Stimulated activated CD4-positive, alpha-beta T cell treated with anti-CD3 and anti-CD28 coated beads, TNF-alpha, amount 100 ng/mL, for 1 hour (primary cell): ENCODE measurements around the gene ACP6.

Source experiments
- DNase-seq, 3 donors: peaks; one replicate each; pipeline ENCODE4 v3.0.0-alpha.2; 2020; ENCODE audit warnings: low read depth in 3 of 3, low spot score in 1 of 3

The ACP6 gene

DNA sequence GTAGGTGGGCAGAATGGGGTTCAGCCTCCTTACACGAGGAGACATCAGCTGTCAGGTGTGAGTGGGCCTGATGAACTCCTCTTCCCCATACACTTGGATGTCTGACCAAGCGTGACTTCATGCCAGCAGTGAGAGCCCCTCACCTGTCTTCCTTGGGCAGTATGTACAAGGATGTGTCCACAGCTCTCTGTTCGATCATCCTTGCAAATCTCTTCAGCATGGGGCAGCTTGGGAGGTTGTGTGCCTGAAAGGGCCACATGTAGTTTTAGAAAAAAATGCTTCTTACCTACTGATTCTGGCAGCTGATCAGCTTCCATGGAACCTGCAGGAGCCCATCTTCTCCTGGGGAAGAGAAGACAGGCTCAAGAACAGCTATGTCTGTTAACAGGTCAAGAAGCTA is 18.0 kb downstream of the ACP6 start:
- DNase-seq, result no peak

GRCh38 chr1:147651466-147651865 is 18.9 kb downstream of the ACP6 start:
- DNase-seq, result no peak

- no peak for DNase-seq
Measured at GRCh38 chr1:147648933-147649332, 21.4 kb downstream of the ACP6 start.

DNA sequence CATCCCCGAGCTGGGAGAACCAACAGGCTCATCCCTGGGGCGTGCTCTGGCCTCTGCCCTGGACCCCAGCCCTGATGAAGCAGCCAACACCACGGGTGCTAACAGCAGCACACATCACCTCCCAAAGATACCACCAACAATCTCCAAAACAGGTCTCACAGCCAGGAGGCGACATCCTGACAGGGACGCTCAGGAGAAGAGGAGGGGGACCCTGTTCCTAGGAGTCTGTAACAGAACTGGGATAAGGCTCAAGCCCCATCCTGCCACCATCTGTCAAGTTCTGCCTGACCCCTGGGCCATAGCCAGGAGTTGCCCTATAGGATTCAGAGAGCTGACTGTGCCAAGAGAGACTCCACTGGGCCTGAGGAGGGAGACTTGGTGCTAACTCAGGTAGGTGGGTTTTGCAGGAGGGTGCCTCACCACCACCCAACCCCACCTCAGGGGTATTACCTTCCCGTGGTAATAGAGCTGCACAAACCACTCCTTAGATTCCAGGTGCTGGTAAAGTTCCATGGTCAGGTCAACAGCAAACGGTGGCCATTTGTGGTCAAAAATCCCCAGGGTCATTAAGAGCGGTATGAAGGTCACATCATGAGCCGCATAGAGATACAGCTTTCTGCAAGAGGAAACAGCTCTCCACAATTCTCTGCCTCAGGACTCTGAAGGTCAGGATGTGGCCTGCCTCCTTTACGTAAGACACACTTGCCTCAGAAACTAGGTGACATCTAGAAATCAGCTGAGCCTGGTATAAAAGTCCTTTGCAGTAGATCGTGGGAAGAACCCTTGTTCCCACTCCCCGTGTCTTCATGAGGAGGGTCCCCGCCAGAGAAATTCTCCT is 22.3 kb downstream of the ACP6 start:
- no peak for DNase-seq

DNA sequence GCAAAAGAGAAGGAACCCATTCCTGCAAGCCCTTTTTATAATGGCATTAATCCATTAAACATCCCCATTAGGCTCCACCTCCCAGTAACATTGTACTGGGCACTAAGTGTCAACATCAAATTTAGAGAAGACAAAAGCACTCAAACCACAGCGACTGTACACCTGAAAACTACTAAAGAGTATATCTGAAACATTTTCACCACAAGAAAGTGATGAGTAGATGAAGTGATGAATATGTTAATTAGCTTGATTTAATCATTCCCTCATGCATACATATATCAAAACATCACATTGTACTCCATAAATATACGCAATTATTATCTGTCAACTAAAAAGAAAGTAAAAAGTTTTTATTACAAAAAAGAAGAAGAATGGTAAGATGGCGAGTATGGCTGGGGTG is 26.4 kb downstream of the ACP6 start:
- no peak for DNase-seq

GRCh38 chr1:147641695-147642592 is 28.4 kb downstream of the ACP6 start:
- DNase-seq, result peak in 2 of 3 donors; percentile 16 to 17

DNA sequence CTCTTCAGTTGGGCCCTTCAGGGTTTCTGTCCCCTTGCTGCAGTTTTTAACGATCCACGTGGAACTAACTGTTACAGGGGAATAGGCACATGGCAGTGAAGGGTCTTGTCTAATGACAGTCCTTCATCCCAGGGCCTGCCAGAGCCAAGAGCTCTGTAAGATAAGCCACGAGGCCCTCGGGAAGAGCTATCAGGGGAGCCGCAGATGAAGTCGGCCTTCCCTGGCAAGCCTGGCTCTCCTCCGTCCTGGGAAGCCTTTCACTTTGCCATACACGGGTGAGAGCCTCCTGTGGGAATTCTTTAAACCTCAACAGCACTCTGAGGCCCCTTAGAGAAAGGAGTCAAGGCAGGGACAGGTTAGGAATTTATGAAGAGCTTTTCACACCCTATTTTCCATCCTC is 29.0 kb downstream of the ACP6 start:
- DNase-seq, result no peak

DNA sequence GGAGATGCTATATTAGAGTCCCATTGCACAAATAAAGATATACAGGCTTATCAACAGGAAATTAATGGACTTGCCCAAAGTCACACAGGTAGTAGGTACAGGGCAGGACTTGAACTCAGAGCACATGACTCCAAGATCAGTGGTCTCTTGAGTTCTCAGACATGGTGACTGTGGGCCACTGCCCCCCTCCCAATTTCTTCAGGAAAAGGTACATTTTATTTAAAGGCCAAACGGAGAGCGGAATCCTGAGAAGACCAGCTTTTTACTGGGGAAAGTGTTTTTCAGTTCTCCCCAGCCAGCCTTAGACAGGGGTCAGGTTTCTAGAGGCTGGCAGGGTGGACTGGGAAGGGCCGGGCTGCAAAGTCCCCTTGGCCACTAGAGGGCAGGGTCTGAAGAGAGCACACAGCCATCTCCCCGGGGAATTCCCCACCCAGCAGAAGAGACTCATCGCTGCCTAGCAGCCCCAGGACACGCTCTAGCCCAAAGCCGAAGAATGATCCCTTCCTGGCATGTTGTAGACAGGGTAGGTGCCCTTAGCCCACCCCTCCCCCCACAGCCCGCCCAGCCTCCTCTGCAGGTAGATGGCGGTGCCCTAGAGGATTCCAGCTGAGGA is 29.7 kb downstream of the ACP6 start:
- peak; percentile 35 to 58 (median 56) for DNase-seq

- DNase-seq, result no peak
Measured at GRCh38 chr1:147636314-147636713, 34.0 kb downstream of the ACP6 start.

GRCh38 chr1:147635342-147635741 is 35.0 kb downstream of the ACP6 start:
- no peak for DNase-seq

- no peak for DNase-seq
Measured at GRCh38 chr1:147634645-147635044, 35.7 kb downstream of the ACP6 start.

- no peak for DNase-seq
Measured at GRCh38 chr1:147633759-147634158, 36.6 kb downstream of the ACP6 start.

DNA sequence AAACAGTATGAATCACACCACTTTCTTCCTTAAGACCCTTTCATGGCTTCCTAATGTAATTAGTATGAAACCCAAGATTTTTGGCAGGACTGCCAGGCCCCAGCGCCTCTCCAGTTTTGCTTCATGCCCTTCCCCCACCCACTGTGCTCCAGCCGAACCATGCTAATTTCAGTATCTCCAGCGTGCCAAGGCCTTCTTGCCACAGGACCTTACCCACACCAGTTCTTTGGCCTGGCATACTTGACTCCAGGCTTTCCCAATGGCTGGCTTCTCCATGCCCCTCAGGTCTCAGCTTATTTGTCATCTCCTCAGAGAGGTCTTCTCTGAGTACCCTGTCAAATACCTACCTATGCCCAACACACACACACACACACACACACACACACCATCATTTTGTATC is 38.5 kb downstream of the ACP6 start:
- DNase-seq, result no peak

GRCh38 chr1:147630447-147630846 is 39.9 kb downstream of the ACP6 start:
- no peak for DNase-seq

DNA sequence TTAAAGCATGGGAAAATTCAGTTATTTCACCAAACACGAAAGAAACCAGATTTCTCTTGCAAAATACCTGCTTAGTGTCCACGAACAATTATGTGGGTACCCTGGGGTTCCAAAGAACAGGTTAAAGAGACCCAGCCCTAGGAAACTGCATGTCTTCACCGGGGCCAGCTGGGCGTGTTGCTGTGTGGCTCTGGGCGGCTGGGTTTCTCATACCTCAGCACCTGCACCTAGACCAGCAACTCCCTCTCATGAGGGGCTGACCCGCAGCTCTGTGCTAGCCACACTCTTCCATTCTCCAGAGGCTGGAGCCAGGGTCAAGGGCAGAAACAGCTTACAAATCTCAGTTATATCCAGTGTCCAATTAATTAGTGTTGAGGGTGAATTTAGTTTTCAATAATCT is 40.3 kb downstream of the ACP6 start:
- DNase-seq, result no peak

- no peak for DNase-seq
Measured at GRCh38 chr1:147628441-147628840, 41.9 kb downstream of the ACP6 start.

DNA sequence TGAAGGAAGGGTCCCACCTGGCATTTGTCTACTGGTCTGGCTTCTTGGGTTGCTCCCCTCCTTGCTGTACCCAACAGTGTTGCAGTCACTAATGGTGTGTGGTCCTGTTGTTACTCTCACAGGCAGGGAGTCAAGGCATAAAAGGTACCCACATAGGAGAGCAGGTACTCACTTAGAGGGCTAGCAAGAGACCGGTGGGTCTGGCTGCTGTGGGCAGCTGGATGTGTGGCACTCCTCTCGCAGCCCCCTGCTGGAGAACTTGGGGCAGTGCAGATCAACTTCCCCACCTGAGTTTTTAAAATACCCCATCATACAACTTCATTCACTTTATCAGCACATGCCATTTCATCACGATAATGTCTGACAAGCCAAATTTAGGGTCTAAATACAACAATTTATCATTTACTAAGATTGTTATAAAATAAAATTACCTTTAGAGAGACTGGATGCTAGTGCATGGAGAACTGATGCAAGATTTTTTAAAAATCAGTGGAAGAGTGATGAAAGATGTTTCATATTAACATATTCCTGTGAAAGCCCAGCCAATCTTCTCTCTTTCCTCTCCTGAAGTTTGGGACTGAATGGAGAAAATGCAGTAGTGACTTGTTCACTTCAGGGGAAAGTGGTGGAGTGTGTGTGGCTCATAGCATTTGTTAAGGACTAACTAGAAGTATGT is 42.8 kb downstream of the ACP6 start:
- DNase-seq, result peak in 2 of 3 donors; percentile 11 to 26

DNA sequence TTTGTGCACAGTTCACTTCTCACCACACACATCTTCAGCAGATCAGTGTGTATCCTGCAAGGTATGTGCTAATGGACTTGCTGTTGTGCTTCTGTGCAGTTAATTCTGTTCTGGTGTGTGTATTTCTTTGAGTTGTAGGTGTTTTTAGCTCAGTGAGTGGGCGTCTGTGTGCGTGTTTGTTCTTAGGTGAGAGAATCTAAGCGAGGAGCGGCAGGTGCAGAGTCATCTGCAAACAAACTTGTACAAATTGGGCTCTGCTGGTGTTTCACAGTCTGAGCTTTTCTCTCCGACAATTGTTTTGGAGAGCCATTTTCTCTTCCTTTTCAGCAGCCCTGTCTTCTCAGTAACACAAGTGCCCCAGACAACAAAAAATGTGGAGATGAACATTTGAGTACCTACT is 43.6 kb downstream of the ACP6 start:
- no peak for DNase-seq

- DNase-seq, result no peak
Measured at GRCh38 chr1:147626291-147626690, 44.0 kb downstream of the ACP6 start.

GRCh38 chr1:147625362-147625995 is 44.8 kb downstream of the ACP6 start:
- DNase-seq, result no peak

DNA sequence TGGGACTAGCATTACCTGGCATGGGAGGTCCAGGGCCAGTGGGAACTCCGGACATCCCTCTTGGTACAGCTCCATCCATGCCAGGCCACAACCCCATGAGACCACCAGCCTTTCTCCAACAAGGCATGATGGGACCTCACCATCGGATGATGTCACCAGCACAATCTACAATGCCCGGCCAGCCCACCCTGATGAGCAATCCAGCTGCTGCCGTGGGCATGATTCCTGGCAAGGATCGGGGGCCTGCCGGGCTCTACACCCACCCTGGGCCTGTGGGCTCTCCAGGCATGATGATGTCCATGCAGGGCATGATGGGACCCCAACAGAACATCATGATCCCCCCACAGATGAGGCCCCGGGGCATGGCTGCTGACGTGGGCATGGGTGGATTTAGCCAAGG is 45.8 kb downstream of the ACP6 start:
- DNase-seq, result no peak
